LNCAP (cell line): ENCODE data around the gene AGTRAP.

Experiments
- TF ChIP-seq, protein P1 (sequence below): fragments of 450-650 bp; IDR thresholded peaks from 2 replicates; pipeline ENCODE4 v1.5.1; 2017; ENCODE audit warnings: mild to moderate bottlenecking

AGTRAP gene

DNA sequence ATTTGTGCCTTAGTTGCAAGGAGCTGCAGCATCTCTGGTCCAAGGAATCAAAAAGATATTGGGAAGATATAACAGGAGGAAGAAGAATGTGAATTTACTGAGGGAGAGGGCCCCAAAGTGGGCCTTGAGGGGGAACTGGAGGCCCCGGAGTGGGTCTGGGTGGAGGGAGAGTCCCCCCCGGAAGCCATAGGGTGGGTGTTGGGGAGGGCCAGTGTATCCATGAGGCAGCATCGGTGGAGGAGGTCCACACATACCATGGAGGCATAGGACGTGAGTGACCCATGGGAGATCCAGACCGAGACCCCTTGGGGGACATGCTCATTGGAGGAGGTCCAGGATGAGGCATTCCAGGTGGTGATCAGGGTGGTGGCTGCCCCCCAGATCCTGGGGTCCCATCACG, 25.3 kb downstream of the AGTRAP start:
- TF ChIP-seq, protein P1, sequence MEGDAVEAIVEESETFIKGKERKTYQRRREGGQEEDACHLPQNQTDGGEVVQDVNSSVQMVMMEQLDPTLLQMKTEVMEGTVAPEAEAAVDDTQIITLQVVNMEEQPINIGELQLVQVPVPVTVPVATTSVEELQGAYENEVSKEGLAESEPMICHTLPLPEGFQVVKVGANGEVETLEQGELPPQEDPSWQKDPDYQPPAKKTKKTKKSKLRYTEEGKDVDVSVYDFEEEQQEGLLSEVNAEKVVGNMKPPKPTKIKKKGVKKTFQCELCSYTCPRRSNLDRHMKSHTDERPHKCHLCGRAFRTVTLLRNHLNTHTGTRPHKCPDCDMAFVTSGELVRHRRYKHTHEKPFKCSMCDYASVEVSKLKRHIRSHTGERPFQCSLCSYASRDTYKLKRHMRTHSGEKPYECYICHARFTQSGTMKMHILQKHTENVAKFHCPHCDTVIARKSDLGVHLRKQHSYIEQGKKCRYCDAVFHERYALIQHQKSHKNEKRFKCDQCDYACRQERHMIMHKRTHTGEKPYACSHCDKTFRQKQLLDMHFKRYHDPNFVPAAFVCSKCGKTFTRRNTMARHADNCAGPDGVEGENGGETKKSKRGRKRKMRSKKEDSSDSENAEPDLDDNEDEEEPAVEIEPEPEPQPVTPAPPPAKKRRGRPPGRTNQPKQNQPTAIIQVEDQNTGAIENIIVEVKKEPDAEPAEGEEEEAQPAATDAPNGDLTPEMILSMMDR: no peak

- TF ChIP-seq, protein P1: no peak
Observed at GRCh38 chr1:11761988-11762406, 26.1 kb downstream of the AGTRAP start, which contains the start of gene C1orf167. Gene C1orf167 (plus strand): TSS chr1:11762193. CDS start chr1:11764401, 2,208 bp downstream.

- TF ChIP-seq, protein P1: no peak
Observed at GRCh38 chr1:11764115-11764514, 28.2 kb downstream of the AGTRAP start.

DNA sequence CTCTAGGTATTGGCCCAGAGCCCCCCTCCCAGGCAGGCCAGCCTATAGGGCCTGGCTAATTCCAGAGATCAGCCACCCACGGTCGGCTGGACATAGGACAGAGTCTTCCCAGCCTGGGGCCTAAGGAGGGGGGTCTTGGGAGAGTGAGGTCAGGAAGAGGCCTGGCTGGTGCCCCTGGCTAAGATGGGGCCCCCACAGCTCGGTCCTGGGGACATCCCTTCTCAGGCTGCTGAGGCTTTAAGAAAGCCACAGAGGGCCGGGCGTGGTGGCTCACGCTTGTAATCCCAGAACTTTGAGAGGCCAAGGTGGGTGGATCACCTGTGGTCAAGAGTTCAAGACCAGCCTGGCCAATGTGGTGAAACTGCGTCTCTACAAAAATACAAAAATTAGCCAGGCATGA, 28.6 kb downstream of the AGTRAP start:
- TF ChIP-seq, protein P1: no peak

GRCh38 chr1:11765661-11766428, 29.9 kb downstream of the AGTRAP start:
- TF ChIP-seq, protein P1: no peak

GRCh38 chr1:11766429-11766776, 30.5 kb downstream of the AGTRAP start:
- TF ChIP-seq, protein P1: no peak

DNA sequence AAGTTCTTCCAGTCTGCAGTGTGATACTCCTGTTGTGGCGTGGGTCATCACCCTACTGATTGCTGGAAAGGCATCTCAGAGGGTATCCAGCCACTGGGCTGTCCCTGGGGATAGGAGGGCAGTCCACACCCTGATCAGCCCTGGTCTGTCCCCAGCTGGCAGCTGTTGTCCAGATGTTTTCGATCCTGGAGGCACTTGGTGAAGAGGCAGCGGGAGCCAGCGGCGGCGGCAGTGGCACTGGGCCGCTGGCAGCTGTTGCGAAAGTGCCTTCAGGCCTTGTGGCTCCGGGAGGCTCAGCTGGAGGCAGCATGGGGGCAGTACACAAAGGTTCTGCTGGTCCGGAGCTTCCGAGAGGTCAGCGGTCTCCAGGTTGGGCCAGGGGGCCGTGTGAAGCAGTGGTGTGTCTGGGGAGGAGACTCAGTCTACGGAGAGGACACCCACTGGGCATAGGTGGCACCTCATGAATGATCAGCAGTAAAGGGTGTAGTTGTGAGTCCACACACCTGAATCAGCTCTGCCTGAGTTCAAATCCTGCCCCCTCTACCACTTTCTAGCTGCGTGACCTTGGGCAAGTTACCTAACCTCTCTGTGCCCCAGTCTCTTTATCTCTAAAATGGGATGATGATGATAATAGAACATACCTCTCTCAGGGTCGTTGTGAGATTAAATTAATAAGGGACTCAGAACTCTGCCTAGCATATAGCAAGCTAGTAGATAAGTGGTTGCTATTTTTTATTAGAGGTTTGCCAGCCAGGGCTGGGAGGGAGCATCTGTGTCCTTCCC, 32.2 kb downstream of the AGTRAP start:
- TF ChIP-seq, protein P1: no peak
